Measurements from ENCODE around the gene ITSN1.

GRCh38 chr21:33904041-33904440 is 261.7 kb downstream of the ITSN1 start:
- no peak for TF ChIP-seq CTCF (IDR thresholded peaks at IDR 0.05)
- TF ChIP-seq POLR2A (IDR thresholded peaks at IDR 0.05), result no peak

Data from thyroid gland (tissue), 4 donors.